Type B pancreatic cell (in vitro differentiated cells): ENCODE results near the gene ESAM. TPM values are rescaled to one million over a fixed set of nuclear protein-coding genes. Genes with fewer than 3 reads are reported as not detected.

Source experiments
- DNase-seq: peaks from one replicate; pipeline ENCODE4 v3.0.0; 2021; ENCODE audit warnings: mixed read lengths; ENCODE audit not compliant: unreplicated experiment; ENCODE audit errors: extremely low spot score
- H3K27ac Mint-ChIP-seq: 2 replicates; pipeline ENCODE4 v1.8.0; 2021; ENCODE audit warnings: mild to moderate bottlenecking, mixed read lengths
- H3K27me3 Mint-ChIP-seq: 2 replicates; pipeline ENCODE4 v1.8.0; 2021; ENCODE audit warnings: mixed read lengths
- H3K36me3 Mint-ChIP-seq: 2 replicates; pipeline ENCODE4 v1.8.0; 2021; ENCODE audit warnings: mixed read lengths
- H3K4me1 Mint-ChIP-seq: one replicate; pipeline ENCODE4 v1.8.0; 2021; ENCODE audit warnings: mixed read lengths; ENCODE audit not compliant: unreplicated experiment
- H3K4me3 Mint-ChIP-seq: 2 replicates; pipeline ENCODE4 v1.8.0; 2021; ENCODE audit warnings: mild to moderate bottlenecking, mixed read lengths
- H3K9me3 Mint-ChIP-seq: 2 replicates; pipeline ENCODE4 v1.8.0; 2021; ENCODE audit warnings: mixed read lengths
- CTCF ChIP-seq: fragments of 200-600 bp; sonication (generic); conservative IDR thresholded peaks from 2 replicates; pipeline ENCODE4 v1.5.0; 2021; ENCODE audit warnings: antibody characterized with exemption, mild to moderate bottlenecking
- total RNA-seq: library from RNA; stranded (reverse); gene quantifications from 2 replicates; pipeline ENCODE4 v1.2.1, GENCODE V29; 2021; ENCODE audit warnings: low replicate concordance

The ESAM gene
- total RNA-seq, 1 donor from 2014 or later = 3.7 TPM

- no peak overlapping the region for H3K27ac Mint-ChIP-seq
These were observed 39.9 kb downstream of the ESAM start for GRCh38 chr11:124722176-124722575.

DNA sequence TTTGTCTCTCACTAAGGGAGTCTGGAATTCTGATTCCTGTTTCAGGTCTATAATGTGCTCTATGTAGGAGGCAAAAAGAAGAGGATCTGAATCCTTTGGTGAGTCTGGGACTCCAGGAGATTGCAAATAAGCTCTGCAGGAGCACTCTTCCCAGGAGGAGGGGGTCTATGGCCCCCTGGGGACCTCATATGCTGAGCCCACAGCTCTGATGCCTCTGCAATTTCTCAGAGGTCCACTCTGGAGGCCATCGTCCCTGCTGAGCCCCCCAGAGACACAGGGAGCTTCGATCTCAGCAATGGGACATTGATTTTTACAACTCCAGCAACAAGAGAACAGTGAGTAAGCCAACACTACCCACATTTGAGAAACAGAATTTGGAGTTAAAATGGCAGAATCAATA lies 42.6 kb downstream of the ESAM start:
- no peaks in the 10 kb centered on the region for H3K9me3 Mint-ChIP-seq
- H3K27me3 Mint-ChIP-seq = peaks cover 92% of the 10 kb centered on the region
- peak overlapping the region; percentile 83 for H3K4me3 Mint-ChIP-seq
- no peak for DNase-seq
- TF ChIP-seq CTCF = no peak
- H3K27ac Mint-ChIP-seq = no peak overlapping the region
- peaks cover 23% of the 10 kb centered on the region for H3K4me1 Mint-ChIP-seq
- no peaks in the 10 kb centered on the region for H3K36me3 Mint-ChIP-seq

More at GRCh38 chr11:124722176-124722575, 39.9 kb downstream of the ESAM start:
- no peak for DNase-seq
- H3K9me3 Mint-ChIP-seq = no peaks in the 10 kb centered on the region
- peaks cover 88% of the 10 kb centered on the region for H3K27me3 Mint-ChIP-seq
- no peak for TF ChIP-seq CTCF
- no peak overlapping the region for H3K4me3 Mint-ChIP-seq
- H3K4me1 Mint-ChIP-seq = peaks cover 38% of the 10 kb centered on the region
- no peaks in the 10 kb centered on the region for H3K36me3 Mint-ChIP-seq

- Mint-ChIP-seq H3K9me3 (no peaks in the 10 kb centered on the region), H3K27ac (no peak overlapping the region), H3K36me3 (no peaks in the 10 kb centered on the region), H3K4me3 (peak overlapping the region; percentile 83), H3K27me3 (peaks cover 92% of the 10 kb centered on the region), H3K4me1 (peaks cover 17% of the 10 kb centered on the region)
- DNase-seq = no peak
- no peak for TF ChIP-seq CTCF
These were observed 43.3 kb downstream of the ESAM start for GRCh38 chr11:124718801-124719200.

DNA sequence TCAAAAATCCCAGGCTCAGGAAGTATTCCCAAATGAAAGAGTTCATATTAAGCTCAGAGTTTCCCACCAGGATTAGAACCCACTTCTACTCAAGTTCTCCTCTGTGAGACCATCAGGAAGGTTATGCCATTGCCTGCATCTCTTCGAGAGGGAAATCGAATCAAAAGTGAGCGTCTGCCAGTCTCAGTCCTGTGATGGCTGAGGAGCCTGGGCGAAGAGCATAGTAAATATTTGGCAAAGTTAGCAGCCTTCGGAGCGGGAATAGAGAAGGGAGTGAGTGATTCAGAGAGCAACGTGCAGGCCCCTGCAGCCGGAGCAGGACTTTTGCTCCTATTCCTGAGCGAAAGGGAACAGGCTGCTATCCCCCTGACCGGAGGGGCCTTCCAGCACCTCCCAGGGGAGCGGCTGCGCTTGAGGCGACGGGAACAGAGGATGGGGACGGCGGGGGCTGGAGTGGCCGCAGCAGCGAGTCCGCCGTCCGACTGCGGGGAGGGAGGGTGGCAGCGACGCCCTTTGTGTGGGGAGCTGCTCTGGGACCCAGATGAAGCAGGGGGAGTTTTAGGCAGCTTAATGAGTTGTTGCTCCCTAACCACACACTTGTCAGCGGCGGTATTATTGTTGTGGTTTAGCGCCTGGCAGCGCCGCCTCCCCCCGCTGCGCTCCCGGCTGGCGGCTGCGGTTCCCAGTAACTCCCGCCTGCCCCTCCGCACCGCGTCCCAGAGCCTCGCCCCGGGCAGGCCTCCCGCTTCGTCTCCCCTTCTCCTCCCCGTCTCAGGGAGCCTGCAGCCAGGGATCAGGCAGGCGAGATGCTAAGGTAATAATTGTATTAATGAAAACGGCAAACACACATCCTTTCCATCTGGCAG lies 44.1 kb downstream of the ESAM start:
- Mint-ChIP-seq H3K9me3 (no peaks in the 10 kb centered on the region), H3K4me1 (peaks cover 17% of the 10 kb centered on the region), H3K27me3 (peaks cover 88% of the 10 kb centered on the region), H3K27ac (no peak overlapping the region), H3K4me3 (peak overlapping the region; percentile 83), H3K36me3 (no peaks in the 10 kb centered on the region)
- no peak for DNase-seq
- no peak for TF ChIP-seq CTCF

GRCh38 chr11:124717421-124717785 lies 44.7 kb downstream of the ESAM start:
- no peak for TF ChIP-seq CTCF
- no peaks in the 10 kb centered on the region for H3K9me3 Mint-ChIP-seq
- no peak for DNase-seq
- H3K27ac Mint-ChIP-seq = no peak overlapping the region
- peaks cover 14% of the 10 kb centered on the region for H3K4me1 Mint-ChIP-seq
- H3K4me3 Mint-ChIP-seq = peak overlapping the region; percentile 83
- no peaks in the 10 kb centered on the region for H3K36me3 Mint-ChIP-seq
- H3K27me3 Mint-ChIP-seq = peaks cover 82% of the 10 kb centered on the region
